Epithelial cell of esophagus (primary cell): ENCODE results near the gene SLC23A2.
A peak's percentile ranks its signal among the peaks of the same experiment; 100 is the strongest.

Experiments used
- DNase-seq: peaks from one replicate; pipeline ENCODE4 v3.0.0; 2010; ENCODE audit warnings: low read depth
- H3K4me3 ChIP-seq: 2 replicates; pipeline ENCODE4 v1.5.1; 2011; ENCODE audit warnings: mild to moderate bottlenecking, low read length, control low read depth
- CTCF ChIP-seq: IDR thresholded peaks from 2 replicates; pipeline ENCODE4 v1.5.1; 2011; ENCODE audit warnings: low read depth, mild to moderate bottlenecking, low read length, control low read depth, inconsistent platforms; ENCODE audit not compliant: insufficient read depth; ENCODE audit errors: missing control alignments

Gene SLC23A2

DNA sequence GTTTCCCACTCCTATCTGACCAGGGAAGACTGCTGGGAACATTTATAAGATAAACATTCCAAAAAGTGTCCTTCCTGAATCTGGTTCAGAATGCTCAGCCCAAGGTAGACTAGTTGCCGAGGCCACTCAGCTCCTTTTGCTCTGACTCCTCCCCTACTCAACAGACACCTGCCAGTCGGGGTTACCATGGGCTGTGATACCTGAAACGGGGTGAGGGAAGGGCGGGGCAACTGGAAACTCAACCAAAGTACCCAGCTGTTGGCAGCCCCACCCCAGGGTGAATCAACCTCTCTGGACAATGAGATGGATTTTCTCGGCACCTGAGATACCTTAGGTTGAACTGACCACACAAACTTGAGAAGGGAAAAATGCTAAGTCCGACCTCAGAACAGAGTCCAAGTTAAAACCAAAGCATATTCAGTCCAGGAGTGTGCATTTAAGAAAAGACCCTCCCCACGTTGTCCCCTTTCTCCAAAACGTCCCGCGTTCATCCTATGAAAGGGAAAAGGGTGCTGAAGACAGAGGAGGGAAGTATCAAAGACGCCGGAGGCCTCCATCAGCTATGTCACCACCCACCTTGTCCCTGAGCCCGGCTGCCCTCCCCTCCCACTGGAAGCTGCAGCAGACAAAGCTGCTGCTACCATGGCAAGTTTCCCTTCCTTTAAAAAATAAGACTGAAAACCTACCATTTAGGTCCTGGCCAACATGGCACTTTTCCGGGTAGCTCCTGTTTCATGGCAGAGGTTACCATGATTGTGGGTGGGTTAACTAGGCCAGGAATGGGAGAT, 100.1 kb downstream of the SLC23A2 start:
- DNase-seq: peak; percentile 38
- no peak overlapping the region for H3K4me3 ChIP-seq
- no peak for TF ChIP-seq CTCF

- TF ChIP-seq CTCF: no peak
- peak; percentile 95 for DNase-seq
- H3K4me3 ChIP-seq: no peak overlapping the region
These were observed 102.7 kb downstream of the SLC23A2 start for GRCh38 chr20:4898282-4899244.

DNA sequence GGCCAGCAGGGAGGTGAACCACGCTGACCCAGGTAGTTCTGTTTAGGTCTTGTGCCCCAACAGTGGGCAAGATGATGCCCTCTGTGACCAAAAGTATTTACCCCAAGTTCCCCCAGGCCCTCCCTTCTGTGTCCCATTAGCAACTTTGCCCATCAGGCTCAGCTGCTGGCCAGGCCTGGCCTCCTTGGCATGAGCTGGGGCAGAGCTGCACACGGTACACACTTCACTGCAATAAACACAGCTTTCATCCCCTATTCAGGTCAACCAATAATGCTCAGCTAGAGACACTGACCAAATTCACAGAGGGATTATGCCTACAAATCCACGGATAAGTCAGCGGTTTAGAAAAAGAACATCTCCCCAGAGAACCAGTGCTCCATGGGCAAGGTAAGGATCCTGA, 103.7 kb downstream of the SLC23A2 start:
- no peak for DNase-seq
- H3K4me3 ChIP-seq: no peak overlapping the region
- TF ChIP-seq CTCF: no peak

- no peak for TF ChIP-seq CTCF
- DNase-seq: peak; percentile 27
- no peak overlapping the region for H3K4me3 ChIP-seq
These were observed 104.3 kb downstream of the SLC23A2 start for GRCh38 chr20:4896971-4897497.

DNA sequence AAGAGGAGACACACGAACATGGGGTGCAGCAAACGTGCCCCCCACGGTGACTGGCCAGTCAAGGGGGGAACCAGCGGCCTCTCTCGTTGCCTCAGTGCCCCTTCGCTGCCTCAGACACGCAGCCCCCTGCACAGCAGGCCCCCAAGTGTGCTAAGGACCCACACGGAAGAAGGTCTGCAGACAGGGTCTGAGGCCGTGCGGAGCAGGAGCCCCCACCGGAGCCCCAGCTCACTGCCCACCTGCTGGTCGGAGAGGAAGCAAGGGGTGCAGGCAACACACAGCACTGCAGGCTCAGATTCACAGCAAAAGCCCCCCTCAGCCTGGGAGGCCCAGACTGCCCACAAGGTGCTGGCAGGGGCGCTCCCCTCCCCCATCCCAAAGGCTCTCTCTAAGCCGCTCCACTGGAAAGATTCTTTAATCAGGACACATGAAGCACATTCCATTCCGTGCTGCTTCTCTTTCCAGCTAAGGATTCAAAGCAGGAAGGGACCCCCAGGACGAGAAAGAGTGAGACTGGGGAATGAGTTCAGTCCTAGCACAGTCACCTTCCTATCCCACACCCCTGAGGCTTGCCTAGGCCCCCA, 105.1 kb downstream of the SLC23A2 start:
- H3K4me3 ChIP-seq: no peak overlapping the region
- no peak for TF ChIP-seq CTCF
- DNase-seq: no peak

DNA sequence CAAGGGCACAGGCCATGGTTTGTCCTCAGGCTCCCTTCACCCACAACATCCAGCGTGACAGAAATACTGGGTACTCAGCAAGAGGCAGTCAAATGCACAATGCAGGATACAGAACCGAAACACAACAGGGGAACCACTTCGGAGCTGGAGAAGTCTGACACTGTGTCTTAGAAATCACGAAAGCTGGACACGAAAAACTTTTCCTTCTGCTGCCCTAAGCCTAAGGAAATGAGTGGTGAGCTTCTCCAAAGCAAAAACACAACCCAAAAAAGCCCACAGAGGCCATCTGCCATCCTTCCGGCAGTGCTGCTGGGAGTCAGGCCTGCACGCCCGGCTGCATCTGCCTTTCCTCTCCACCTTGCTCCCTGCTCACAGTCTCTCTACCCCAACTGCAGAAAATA, 106.3 kb downstream of the SLC23A2 start:
- H3K4me3 ChIP-seq: no peak overlapping the region
- no peak for DNase-seq
- no peak for TF ChIP-seq CTCF
